HepG2 (cell line): ENCODE results near the gene HNRNPL.

Experiments used
- AHR ChIP-seq: IDR thresholded peaks from 2 replicates; pipeline ENCODE4 v1.6.1; 2018; ENCODE audit warnings: missing genetic modification reagents, missing compliant biosample characterization
- CEBPB ChIP-seq: IDR thresholded peaks from 2 replicates; pipeline ENCODE4 v1.6.1; 2011; ENCODE audit warnings: low read depth, low read length, improper control_type of control experiment, borderline replicate concordance
- CREM ChIP-seq, 2 experiments: sonication (generic) in 1 of 2; formaldehyde crosslinking in 1 of 2; IDR thresholded peaks; 2 replicates each; pipeline versions ENCODE4 v1.4.0 to v1.6.1; 2016 to 2020; ENCODE audit warnings: antibody characterized with exemption in 1 of 2, mild to moderate bottlenecking in 1 of 2, missing genetic modification reagents in 1 of 2
- EP300 ChIP-seq, 3 experiments: sonication (generic) in 1 of 3; formaldehyde crosslinking in 1 of 3; IDR thresholded peaks; 2 replicates each; pipeline versions ENCODE4 v1.5.1 to v1.6.1; 2011 to 2020; ENCODE audit warnings: low read depth in 2 of 3, low read length in 2 of 3, borderline replicate concordance in 1 of 3, improper control_type of control experiment in 1 of 3, mild to moderate bottlenecking in 1 of 3, missing genetic modification reagents in 1 of 3, moderate library complexity in 1 of 3
- FOSL2 ChIP-seq: sonication (generic); formaldehyde crosslinking; IDR thresholded peaks from 2 replicates; pipeline ENCODE4 v1.4.0; 2020; ENCODE audit warnings: missing genetic modification reagents
- SMAD1 ChIP-seq: sonication (generic); formaldehyde crosslinking; IDR thresholded peaks from 2 replicates; pipeline ENCODE4 v1.4.0; 2020; ENCODE audit warnings: missing genetic modification reagents, low read depth, mild to moderate bottlenecking, borderline replicate concordance
- SP1 ChIP-seq, 2 experiments: fragments of 450-650 bp in 1 of 2; sonication (generic) in 1 of 2; formaldehyde crosslinking in 1 of 2; IDR thresholded peaks; 2 replicates each; pipeline versions ENCODE4 v1.4.0 to v1.6.1; 2016 to 2020; ENCODE audit warnings: missing genetic modification reagents in 1 of 2
- ZNF510 ChIP-seq: sonication (generic); formaldehyde crosslinking; IDR thresholded peaks from 2 replicates; pipeline ENCODE4 v1.4.0; 2020; ENCODE audit warnings: low read depth, mild to moderate bottlenecking, missing genetic modification reagents
- ZNF777 ChIP-seq: sonication (generic); formaldehyde crosslinking; IDR thresholded peaks from 2 replicates; pipeline ENCODE4 v1.4.0; 2020; ENCODE audit warnings: missing genetic modification reagents
- TF ChIP-seq, protein P1 (sequence below): sonication (generic); formaldehyde crosslinking; IDR thresholded peaks from 2 replicates; pipeline ENCODE4 v1.4.0; 2020; ENCODE audit warnings: low read depth, mild to moderate bottlenecking, missing genetic modification reagents
- TF ChIP-seq, protein P2 (sequence below): sonication (generic); formaldehyde crosslinking; IDR thresholded peaks from 2 replicates; pipeline ENCODE4 v1.4.0; 2020; ENCODE audit warnings: missing genetic modification reagents
- TF ChIP-seq, protein P3 (sequence below): sonication (generic); formaldehyde crosslinking; IDR thresholded peaks from 2 replicates; pipeline ENCODE4 v1.5.0; 2020; ENCODE audit warnings: mild to moderate bottlenecking, missing genetic modification reagents, moderate library complexity

DNA sequence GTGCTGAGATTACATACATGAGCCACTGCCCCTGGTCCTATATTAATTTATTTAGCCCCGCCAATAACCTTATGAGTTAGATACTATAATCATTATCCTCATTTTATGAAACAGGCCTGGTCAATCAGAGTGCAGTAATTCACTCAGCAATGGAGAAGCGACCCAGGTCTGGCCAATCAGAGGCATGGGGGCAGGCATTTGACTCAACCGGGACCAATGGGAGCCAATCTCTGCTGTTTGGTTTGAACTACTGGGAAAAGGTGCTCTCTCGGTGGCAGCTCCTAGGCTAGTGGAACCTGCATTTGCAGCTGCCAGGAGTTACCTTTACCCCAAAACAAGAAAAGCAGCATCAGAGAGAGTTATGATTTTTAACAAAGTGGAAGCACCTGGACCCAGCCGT lies 43.1 kb upstream of the HNRNPL start:
- TF ChIP-seq CEBPB (no peak), ZNF777 (CRISPR knock-in tag) (no peak), CREM (IDR thresholded peaks at IDR 0.05) (no peak), CREM (CRISPR knock-in tag; IDR thresholded peaks at IDR 0.05) (no peak), EP300 (IDR thresholded peaks at IDR 0.05; ENCODE audit: low read depth in 2 of 2, low read length in 2 of 2) (no peak), EP300 (CRISPR knock-in tag; IDR thresholded peaks at IDR 0.05; ENCODE audit: borderline replicate concordance) (no peak), SMAD1 (CRISPR knock-in tag) (no peak), FOSL2 (CRISPR knock-in tag) (no peak), AHR (no peak), SP1 (IDR thresholded peaks at IDR 0.05) (no peak), SP1 (CRISPR knock-in tag; IDR thresholded peaks at IDR 0.05) (no peak), ZNF510 (CRISPR knock-in tag) (no peak)
- TF ChIP-seq, protein P1, sequence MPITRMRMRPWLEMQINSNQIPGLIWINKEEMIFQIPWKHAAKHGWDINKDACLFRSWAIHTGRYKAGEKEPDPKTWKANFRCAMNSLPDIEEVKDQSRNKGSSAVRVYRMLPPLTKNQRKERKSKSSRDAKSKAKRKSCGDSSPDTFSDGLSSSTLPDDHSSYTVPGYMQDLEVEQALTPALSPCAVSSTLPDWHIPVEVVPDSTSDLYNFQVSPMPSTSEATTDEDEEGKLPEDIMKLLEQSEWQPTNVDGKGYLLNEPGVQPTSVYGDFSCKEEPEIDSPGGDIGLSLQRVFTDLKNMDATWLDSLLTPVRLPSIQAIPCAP (CRISPR knock-in tag): no peak
- TF ChIP-seq, protein P2, sequence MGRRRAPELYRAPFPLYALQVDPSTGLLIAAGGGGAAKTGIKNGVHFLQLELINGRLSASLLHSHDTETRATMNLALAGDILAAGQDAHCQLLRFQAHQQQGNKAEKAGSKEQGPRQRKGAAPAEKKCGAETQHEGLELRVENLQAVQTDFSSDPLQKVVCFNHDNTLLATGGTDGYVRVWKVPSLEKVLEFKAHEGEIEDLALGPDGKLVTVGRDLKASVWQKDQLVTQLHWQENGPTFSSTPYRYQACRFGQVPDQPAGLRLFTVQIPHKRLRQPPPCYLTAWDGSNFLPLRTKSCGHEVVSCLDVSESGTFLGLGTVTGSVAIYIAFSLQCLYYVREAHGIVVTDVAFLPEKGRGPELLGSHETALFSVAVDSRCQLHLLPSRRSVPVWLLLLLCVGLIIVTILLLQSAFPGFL (CRISPR knock-in tag): no peak
- TF ChIP-seq, protein P3, sequence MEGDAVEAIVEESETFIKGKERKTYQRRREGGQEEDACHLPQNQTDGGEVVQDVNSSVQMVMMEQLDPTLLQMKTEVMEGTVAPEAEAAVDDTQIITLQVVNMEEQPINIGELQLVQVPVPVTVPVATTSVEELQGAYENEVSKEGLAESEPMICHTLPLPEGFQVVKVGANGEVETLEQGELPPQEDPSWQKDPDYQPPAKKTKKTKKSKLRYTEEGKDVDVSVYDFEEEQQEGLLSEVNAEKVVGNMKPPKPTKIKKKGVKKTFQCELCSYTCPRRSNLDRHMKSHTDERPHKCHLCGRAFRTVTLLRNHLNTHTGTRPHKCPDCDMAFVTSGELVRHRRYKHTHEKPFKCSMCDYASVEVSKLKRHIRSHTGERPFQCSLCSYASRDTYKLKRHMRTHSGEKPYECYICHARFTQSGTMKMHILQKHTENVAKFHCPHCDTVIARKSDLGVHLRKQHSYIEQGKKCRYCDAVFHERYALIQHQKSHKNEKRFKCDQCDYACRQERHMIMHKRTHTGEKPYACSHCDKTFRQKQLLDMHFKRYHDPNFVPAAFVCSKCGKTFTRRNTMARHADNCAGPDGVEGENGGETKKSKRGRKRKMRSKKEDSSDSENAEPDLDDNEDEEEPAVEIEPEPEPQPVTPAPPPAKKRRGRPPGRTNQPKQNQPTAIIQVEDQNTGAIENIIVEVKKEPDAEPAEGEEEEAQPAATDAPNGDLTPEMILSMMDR (CRISPR knock-in tag): no peak
